Common myeloid progenitor, CD34-positive (primary cell): Measurements from ENCODE around the gene PPL.
A peak's percentile ranks its signal among the peaks of the same experiment; 100 is the strongest.

Experiments used
- CTCF ChIA-PET: fragments of 350-600 bp; sonication (Branson Sonifier 250); formaldehyde crosslinking; loops from one replicate; lab custom pipeline; 2021; ENCODE audit warnings: antibody characterized with exemption; lab: Charles Lee
- POLR2A ChIA-PET: fragments of 350-600 bp; sonication (Branson Sonifier 250); formaldehyde crosslinking; loops from one replicate; lab custom pipeline; 2021; ENCODE audit warnings: antibody characterized with exemption; lab: Charles Lee
- DNase-seq, 3 donors: peaks; one replicate each; pipeline versions ENCODE4 v3.0.0 to v3.0.0-alpha.2; 2013
- H3K27ac ChIP-seq, 2 experiments: 1 replicate in 1 of 2; 2 replicates in 1 of 2; pipeline ENCODE4 v1.7.0; 2013; ENCODE audit warnings: inconsistent platforms in 2 of 2, low read length in 2 of 2, mild to moderate bottlenecking in 2 of 2, low read depth in 1 of 2, moderate library complexity in 1 of 2; ENCODE audit not compliant: severe bottlenecking in 2 of 2, insufficient read depth in 1 of 2, poor library complexity in 1 of 2
- H3K27me3 ChIP-seq, 5 experiments: replicated peaks in 2 of 5; 1 replicate in 3 of 5; 2 replicates in 2 of 5; pipeline versions ENCODE4 v1.6.1 to v1.7.0; 2013; ENCODE audit warnings: low read length in 4 of 5, mild to moderate bottlenecking in 2 of 5, moderate library complexity in 2 of 5, inconsistent platforms in 1 of 5; ENCODE audit not compliant: insufficient read depth in 5 of 5, control insufficient read depth in 4 of 5
- H3K36me3 ChIP-seq, 4 experiments: 1 replicate in 2 of 4; 2 replicates in 2 of 4; pipeline versions ENCODE4 v1.6.1 to v1.7.0; 2013; ENCODE audit warnings: low read length in 3 of 4, control low read depth in 1 of 4, mild to moderate bottlenecking in 1 of 4; ENCODE audit not compliant: control insufficient read depth in 4 of 4, insufficient read depth in 4 of 4
- H3K4me1 ChIP-seq, 4 experiments: 1 replicate in 3 of 4; 2 replicates in 1 of 4; pipeline versions ENCODE4 v1.6.1 to v1.7.1; 2013; ENCODE audit warnings: low read length in 3 of 4, mild to moderate bottlenecking in 3 of 4, control low read depth in 1 of 4, inconsistent platforms in 1 of 4, moderate library complexity in 1 of 4; ENCODE audit not compliant: control insufficient read depth in 4 of 4, insufficient read depth in 4 of 4; ENCODE audit errors: control extremely low read depth in 1 of 4
- H3K4me3 ChIP-seq, 7 experiments: 1 replicate in 4 of 7; 2 replicates in 3 of 7; pipeline versions ENCODE4 v1.5.1 to v1.7.0; 2013; ENCODE audit warnings: mild to moderate bottlenecking in 7 of 7, low read length in 6 of 7, moderate library complexity in 6 of 7, inconsistent platforms in 2 of 7, low read depth in 2 of 7, control low read depth in 1 of 7; ENCODE audit not compliant: insufficient read depth in 4 of 7, control insufficient read depth in 1 of 7; ENCODE audit errors: extremely low read depth in 1 of 7
- H3K9me3 ChIP-seq, 5 experiments: 1 replicate in 4 of 5; 2 replicates in 1 of 5; pipeline versions ENCODE4 v1.6.1 to v1.7.1; 2013; ENCODE audit warnings: low read length in 4 of 5, mild to moderate bottlenecking in 2 of 5, inconsistent platforms in 1 of 5, low read depth in 1 of 5, moderate library complexity in 1 of 5; ENCODE audit not compliant: control insufficient read depth in 4 of 5, insufficient read depth in 2 of 5; ENCODE audit errors: control extremely low read depth in 1 of 5
- WGBS: methylation state at CpG from one replicate; pipeline ENCODE4 v1.1.5; 2013; ENCODE audit not compliant: insufficient coverage; 5-methylcytosine and 5-hydroxymethylcytosine counted together

PPL gene

DNA sequence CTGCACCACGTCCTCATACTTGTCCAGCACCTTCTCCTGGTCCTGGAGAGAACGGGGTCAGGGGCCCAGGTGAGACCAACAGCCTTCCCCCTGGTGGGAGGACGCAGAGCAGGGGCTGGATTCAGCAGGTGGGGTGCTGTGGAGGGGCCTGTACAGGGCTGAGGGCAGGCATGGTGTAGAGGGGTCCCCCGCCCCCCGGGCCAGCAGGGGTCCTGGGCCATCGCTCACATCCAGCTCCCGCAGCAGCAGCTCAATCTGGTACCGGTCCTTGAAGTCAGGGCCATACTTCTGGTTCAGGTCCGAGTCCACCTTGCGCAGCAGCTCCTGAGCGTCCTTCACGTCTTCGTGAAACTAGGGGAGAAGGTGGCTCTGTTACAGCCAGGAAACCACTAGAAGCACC is 41.6 kb downstream of the PPL start:
- Histone ChIP-seq H3K4me3 (no peak overlapping the region), H3K27me3 (no peaks in the 10 kb centered on the region), H3K4me1 (no peaks in the 10 kb centered on the region), H3K27ac (no peak overlapping the region), H3K9me3 (peaks cover 0 to 3% (median 0%) of the 10 kb centered on the region in 5 experiments), H3K36me3 (no peaks in the 10 kb centered on the region)
- 94% methylated on average over 12 of the region's 13 CpGs for WGBS
- DNase-seq, result no peak
- ChIA-PET CTCF (no interaction called here), POLR2A (no interaction called here)

DNA sequence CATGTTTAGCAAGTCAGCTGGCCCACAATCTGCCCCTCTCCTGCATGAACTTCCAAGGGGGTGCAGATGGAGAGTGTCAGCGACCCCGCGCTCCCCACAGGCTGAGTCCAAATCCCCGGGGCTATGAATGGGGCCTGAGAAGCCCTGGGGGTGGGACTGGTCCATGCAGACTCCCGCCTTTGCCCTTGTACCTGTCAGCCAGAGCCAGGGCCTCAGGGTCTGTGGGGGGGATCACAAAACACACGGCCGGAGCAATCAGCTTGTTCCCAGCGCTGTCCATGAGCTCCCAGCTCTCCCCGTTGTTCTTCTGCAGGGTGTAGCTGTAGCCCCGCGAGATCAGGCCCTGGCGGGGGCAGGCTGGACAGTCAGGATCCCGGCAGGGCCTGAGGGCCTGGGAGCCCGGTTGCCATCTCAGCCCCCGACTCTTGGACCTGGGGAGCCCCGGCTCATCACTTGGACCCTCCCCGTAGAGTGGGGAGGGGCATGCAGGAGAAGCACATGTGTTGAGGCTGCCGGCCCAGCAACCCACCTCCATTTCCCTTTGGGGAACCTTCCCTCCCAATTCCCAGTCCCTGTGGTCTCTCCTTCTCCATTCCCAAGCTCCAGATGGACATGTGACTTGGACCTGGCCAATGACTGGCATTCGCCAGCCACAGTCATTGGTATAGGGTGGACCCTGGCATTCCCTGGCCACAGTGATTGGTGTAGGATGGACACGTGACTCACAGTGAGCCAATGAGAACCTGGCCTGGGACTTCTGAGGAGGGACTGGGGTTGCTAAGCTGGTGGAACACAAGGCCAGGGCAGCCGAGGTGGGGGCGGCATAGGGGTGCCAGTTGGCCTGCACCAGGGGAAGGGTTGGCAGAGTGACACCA is 42.4 kb downstream of the PPL start:
- Histone ChIP-seq H3K27ac (no peak overlapping the region), H3K27me3 (no peaks in the 10 kb centered on the region), H3K9me3 (peaks cover 0 to 3% (median 0%) of the 10 kb centered on the region in 5 experiments), H3K4me1 (no peaks in the 10 kb centered on the region), H3K36me3 (no peaks in the 10 kb centered on the region), H3K4me3 (no peak overlapping the region)
- POLR2A ChIA-PET, result no interaction called here
- DNase-seq, result no peak
- CTCF ChIA-PET, result no interaction called here
- WGBS, result 97% methylated on average over 16 of the region's 22 CpGs

DNA sequence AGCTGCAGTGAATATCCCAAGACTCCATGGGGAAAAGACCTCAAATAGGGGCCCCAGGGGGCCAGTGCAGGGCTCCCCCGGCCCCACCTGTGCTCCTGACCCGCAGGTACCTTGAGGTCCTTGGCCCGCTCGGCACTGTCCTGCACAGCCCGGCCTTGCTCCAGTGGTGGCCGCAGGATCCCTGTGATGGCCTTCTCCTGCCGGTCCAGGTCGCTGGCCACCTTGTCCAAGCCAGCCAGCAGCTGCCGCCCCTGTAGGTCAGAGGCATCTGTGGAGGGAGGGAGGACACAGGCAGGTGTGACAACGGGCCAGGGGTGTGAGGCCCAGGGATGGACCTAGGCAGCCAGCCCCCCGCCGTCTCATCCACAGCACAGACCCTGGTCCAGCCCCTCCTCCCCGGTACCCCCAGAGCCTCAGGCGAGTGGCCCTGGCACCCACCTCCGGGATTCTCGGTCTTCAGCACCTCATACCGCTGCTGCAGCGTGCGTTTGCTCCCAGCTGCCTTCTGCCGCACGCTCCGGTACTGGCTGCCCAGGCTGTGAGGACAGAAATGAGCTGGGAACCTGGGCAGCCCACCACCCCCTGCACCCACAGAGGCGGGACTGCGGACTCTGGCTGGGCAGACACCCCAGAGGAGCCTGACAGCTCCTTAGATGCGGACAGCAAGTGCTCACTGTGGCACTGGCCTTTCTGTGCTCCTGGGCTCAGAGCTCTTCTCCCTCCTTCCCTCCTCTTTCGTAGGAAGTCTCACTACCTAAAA is 43.7 kb downstream of the PPL start:
- 98% methylated on average over 23 of the region's 26 CpGs for WGBS
- ChIA-PET CTCF (no interaction called here), POLR2A (interaction anchor here (0.6 kb wide), 1 partner anchor 137 kb away, joined by 4 read pairs; no protein-coding TSS in a partner anchor)
- H3K4me1 ChIP-seq, result no peaks in the 10 kb centered on the region
- DNase-seq, result no peak
- H3K27me3 ChIP-seq, result no peaks in the 10 kb centered on the region
- H3K36me3 ChIP-seq, result no peaks in the 10 kb centered on the region
- peaks cover 0 to under 1% (median 0%) of the 10 kb centered on the region in 5 experiments for H3K9me3 ChIP-seq
- H3K4me3 ChIP-seq, result no peak overlapping the region
- H3K27ac ChIP-seq, result no peak overlapping the region

DNA sequence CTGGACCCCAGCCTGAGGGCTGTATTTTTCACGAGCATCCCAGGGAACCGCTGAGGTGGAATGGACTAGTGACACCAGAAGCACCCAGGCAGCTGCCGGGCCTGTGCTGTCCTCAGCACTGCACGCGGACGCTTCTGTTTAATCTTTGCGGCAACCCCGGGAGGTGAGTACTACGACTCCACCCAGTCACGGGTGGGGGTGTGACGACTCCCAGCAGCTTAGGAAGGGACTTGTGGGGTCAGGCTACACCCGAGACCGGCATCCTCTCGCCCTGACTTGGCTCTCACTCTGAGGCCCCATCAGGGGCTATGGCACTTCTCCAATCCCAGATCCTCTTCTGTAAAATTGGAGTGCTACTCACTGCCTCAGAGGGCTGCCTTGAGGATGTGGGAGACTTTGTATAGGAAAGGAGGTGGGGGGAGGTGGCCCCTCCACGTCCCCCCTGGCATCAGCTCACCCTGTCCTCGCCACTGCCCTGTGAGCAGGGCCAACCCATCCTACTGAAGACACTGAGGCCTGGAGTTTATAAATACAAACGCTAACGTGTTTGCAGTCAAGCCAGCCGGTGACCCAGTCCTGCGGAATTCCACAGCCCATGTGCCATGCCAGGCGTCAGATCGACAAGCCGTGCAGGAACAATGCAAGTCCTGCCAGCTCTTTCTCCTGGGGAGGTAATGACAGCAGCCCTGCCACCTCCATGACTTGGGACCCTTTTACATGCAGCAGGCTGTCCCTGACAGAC is 44.4 kb downstream of the PPL start:
- ChIA-PET POLR2A (interaction anchor here (0.6 to 1.1 kb wide), 2 partner anchors 138 to 428 kb away, joined by 3 to 4 read pairs; no protein-coding TSS in a partner anchor), CTCF (interaction anchor here (0.7 to 1.3 kb wide), 2 partner anchors 19 to 25 kb away, joined by 3 read pairs; no protein-coding TSS in a partner anchor)
- Histone ChIP-seq H3K36me3 (peaks cover 0 to 2% (median under 1%) of the 10 kb centered on the region in 4 experiments), H3K27me3 (no peaks in the 10 kb centered on the region), H3K9me3 (no peaks in the 10 kb centered on the region), H3K4me1 (no peaks in the 10 kb centered on the region), H3K4me3 (no peak overlapping the region), H3K27ac (no peak overlapping the region)
- peak in 1 of 3 donors; percentile 14 for DNase-seq
- 56% methylated on average over 23 of the region's 23 CpGs for WGBS

DNA sequence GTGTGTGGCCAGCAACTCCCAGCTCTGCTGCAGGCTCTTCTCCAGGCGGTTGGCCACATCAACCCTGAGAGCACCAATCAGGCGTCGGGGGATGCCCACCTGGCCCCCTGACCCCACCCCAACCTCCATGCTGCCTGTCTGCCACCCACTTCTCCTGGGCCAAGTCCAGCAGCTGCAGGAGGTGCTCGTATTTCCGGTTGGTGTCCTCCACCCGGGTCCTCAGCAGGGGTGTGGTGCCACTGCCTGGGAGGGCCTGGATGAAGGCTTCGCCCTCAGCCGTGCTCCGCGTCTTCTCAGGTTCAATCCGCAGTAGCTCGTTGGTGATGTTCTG is 45.1 kb downstream of the PPL start:
- Histone ChIP-seq H3K27me3 (no peaks in the 10 kb centered on the region), H3K4me3 (no peak overlapping the region), H3K36me3 (peaks cover 0 to 8% (median 4%) of the 10 kb centered on the region in 4 experiments), H3K27ac (no peak overlapping the region), H3K9me3 (no peaks in the 10 kb centered on the region), H3K4me1 (no peaks in the 10 kb centered on the region)
- DNase-seq, result no peak
- WGBS, result 90% methylated on average over 12 of the region's 12 CpGs
- POLR2A ChIA-PET, result interaction anchor here (1.1 kb wide), 1 partner anchor 427 kb away, joined by 3 read pairs; no protein-coding TSS in a partner anchor
- CTCF ChIA-PET, result interaction anchor here (0.7 to 1.3 kb wide), 2 partner anchors 20 to 24 kb away, joined by 3 read pairs; no protein-coding TSS in a partner anchor

DNA sequence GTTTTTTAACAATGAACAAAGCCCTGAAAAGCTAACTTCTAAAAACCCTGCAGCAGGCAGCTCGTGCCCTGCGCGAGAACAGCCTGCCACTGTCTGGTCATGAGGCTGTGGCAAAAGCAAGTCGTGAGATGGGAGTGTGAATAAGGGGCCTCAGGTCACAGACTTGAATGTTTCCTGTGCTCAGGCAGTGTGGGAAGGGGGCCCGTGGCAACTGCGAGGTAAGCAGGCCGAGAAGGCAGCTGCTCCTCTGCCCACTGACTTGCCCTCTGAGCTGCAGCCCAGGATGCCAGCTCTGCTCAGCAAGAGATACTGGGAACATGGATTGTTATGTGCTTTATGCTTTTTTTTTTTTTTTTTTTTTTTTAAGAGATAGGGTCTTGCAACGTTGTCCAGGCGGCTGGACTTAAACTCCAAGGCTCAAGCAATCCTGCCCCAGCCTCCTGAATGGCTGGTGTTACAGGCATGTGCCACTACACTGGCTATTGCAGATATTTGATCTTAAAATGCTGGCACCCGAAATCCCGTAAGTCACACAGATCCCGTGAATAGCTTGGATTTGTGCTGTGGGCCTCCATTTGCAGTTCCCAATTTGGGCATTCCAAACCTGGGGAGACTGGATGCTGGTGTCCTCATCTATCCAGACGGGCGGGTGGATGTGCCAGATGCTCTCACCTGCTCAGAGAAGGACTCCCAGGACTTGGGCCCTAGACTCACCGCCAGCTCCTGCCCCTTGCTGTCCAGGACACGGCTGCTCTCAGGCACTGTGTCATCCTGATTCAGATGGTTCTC is 45.7 kb downstream of the PPL start:
- H3K27ac ChIP-seq, result no peak overlapping the region
- H3K4me3 ChIP-seq, result no peak overlapping the region
- no peak for DNase-seq
- H3K9me3 ChIP-seq, result no peaks in the 10 kb centered on the region
- CTCF ChIA-PET, result interaction anchor here (0.6 to 1.4 kb wide), 4 partner anchors 11 to 116 kb away, joined by 3 to 4 read pairs (median 3); no protein-coding TSS in a partner anchor
- WGBS, result 95% methylated on average over 13 of the region's 16 CpGs
- H3K36me3 ChIP-seq, result peaks cover 2 to 11% (median 5%) of the 10 kb centered on the region in 4 experiments
- no peaks in the 10 kb centered on the region for H3K27me3 ChIP-seq
- no peaks in the 10 kb centered on the region for H3K4me1 ChIP-seq
- POLR2A ChIA-PET, result interaction anchor here (1.1 kb wide), 1 partner anchor 426 kb away, joined by 3 read pairs; no protein-coding TSS in a partner anchor
